Keratinocyte (primary cell): ENCODE results near the gene FABP6. TPM values are rescaled to one million over a fixed set of nuclear protein-coding genes. Genes with fewer than 3 reads are reported as not detected.

ENCODE experiments used
- DNase-seq: peaks from one replicate; pipeline ENCODE4 v3.0.0-alpha.2; 2011; ENCODE audit warnings: low read depth, missing footprints, low spot score
- FAIRE-seq: peaks from 2 replicates; lab custom pipeline; 2011; peaks lifted over from hg19 to GRCh38; lab: Jason Lieb, UNC
- H2AFZ ChIP-seq: 2 replicates; pipeline ENCODE4 v1.6.0; 2012; ENCODE audit warnings: low read length, control low read depth, inconsistent platforms; ENCODE audit not compliant: control insufficient read depth
- H3K27ac ChIP-seq: 2 replicates; pipeline ENCODE4 v1.5.1; 2011; ENCODE audit warnings: low read length; ENCODE audit not compliant: control insufficient read depth, insufficient read depth
- H3K27me3 ChIP-seq: 3 replicates; pipeline ENCODE4 v1.6.0; 2011; ENCODE audit warnings: low read length; ENCODE audit not compliant: control insufficient read depth, insufficient read depth; ENCODE audit errors: extremely low read depth
- H3K36me3 ChIP-seq, 2 experiments: 2 replicates in 1 of 2; 3 replicates in 1 of 2; pipeline ENCODE4 v1.5.1; 2011; ENCODE audit warnings: low read length in 2 of 2, mild to moderate bottlenecking in 1 of 2; ENCODE audit not compliant: control insufficient read depth in 2 of 2, insufficient read depth in 2 of 2; ENCODE audit errors: extremely low read depth in 1 of 2
- H3K4me1 ChIP-seq: 3 replicates; pipeline ENCODE4 v1.5.1; 2011; ENCODE audit warnings: low read length; ENCODE audit not compliant: control insufficient read depth, insufficient read depth; ENCODE audit errors: extremely low read depth
- H3K4me2 ChIP-seq: 3 replicates; pipeline ENCODE4 v1.6.0; 2011; ENCODE audit warnings: low read depth, low read length; ENCODE audit not compliant: control insufficient read depth, insufficient read depth; ENCODE audit errors: extremely low read depth
- H3K4me3 ChIP-seq, 3 experiments: fragments of 200-600 bp in 1 of 3; sonication (generic) in 1 of 3; 2 replicates in 2 of 3; 3 replicates in 1 of 3; pipeline ENCODE4 v1.5.1; 2011 to 2016; ENCODE audit warnings: low read length in 3 of 3, mild to moderate bottlenecking in 3 of 3, control low read depth in 2 of 3, inconsistent platforms in 1 of 3, low read depth in 1 of 3, mixed read lengths in 1 of 3, mixed run types in 1 of 3, moderate library complexity in 1 of 3; ENCODE audit not compliant: control insufficient read depth in 2 of 3, insufficient read depth in 2 of 3; ENCODE audit errors: extremely low read depth in 1 of 3
- H3K79me2 ChIP-seq: 2 replicates; pipeline ENCODE4 v1.6.0; 2012; ENCODE audit warnings: low read length; ENCODE audit not compliant: control insufficient read depth, insufficient read depth
- H3K9ac ChIP-seq: 3 replicates; pipeline ENCODE4 v1.6.0; 2011; ENCODE audit warnings: low read length; ENCODE audit not compliant: control insufficient read depth, insufficient read depth; ENCODE audit errors: extremely low read depth
- H3K9me1 ChIP-seq: 3 replicates; pipeline ENCODE4 v1.6.0; 2011; ENCODE audit warnings: low read length; ENCODE audit not compliant: control insufficient read depth, insufficient read depth; ENCODE audit errors: extremely low read depth
- H3K9me3 ChIP-seq: 2 replicates; pipeline ENCODE4 v1.5.1; 2012; ENCODE audit warnings: low read depth, low read length; ENCODE audit not compliant: control insufficient read depth
- H4K20me1 ChIP-seq: 3 replicates; pipeline ENCODE4 v1.6.0; 2011; ENCODE audit warnings: low read length; ENCODE audit not compliant: control insufficient read depth, insufficient read depth; ENCODE audit errors: extremely low read depth
- EZH2 ChIP-seq: IDR thresholded peaks from one replicate; pipeline ENCODE4 v1.6.1; 2012; ENCODE audit warnings: inconsistent platforms, mild to moderate bottlenecking, low read length, moderate library complexity
- dilution Hi-C: fragments of 300-500 bp; cut with MboI; formaldehyde crosslinking; loops from one replicate; pipeline ENCODE4 v1.7.0; 2020; ENCODE audit warnings: low sequenced_read_pairs; ENCODE audit not compliant: extremely low pct_ligation_motif_present
- polyA plus RNA-seq, 5 experiments: library from polyadenylated mRNA; depleted of rRNA in 3 of 5; stranded (reverse) in 3 of 5; stranded (forward) in 1 of 5; unstranded in 1 of 5; fragments of >200 nt; gene quantifications; 1 replicate in 1 of 5; 2 replicates in 3 of 5; 3 replicates in 1 of 5; pipeline versions ENCODE4 v1.2.1 to v1.2.3, GENCODE V29; 2011 to 2012; ENCODE audit warnings: missing spikeins in 2 of 5, low read depth in 1 of 5, low replicate concordance in 1 of 5
- TF ChIP-seq, protein P1 (sequence below), 3 experiments: IDR thresholded peaks in 1 of 3; conservative IDR thresholded peaks in 1 of 3; optimal IDR thresholded peaks in 1 of 3; 2 replicates in 2 of 3; 3 replicates in 1 of 3; pipeline versions ENCODE3 to v1.5.1; 2011; ENCODE audit warnings: low read length in 3 of 3, mild to moderate bottlenecking in 3 of 3, moderate library complexity in 2 of 3, control low read depth in 1 of 3, inconsistent platforms in 1 of 3; ENCODE audit not compliant: insufficient read depth in 2 of 3; ENCODE audit errors: extremely low read depth in 1 of 3

FABP6 gene
- polyA plus RNA-seq, 1 donor (not counting 4 experiments of a cell fraction or from before 2014, with no cell fraction given): 0.25 TPM

- FAIRE-seq (no peak), DNase-seq (no peak)
- H3K9me1 ChIP-seq: no peaks in the 10 kb centered on the region
- no peaks in the 10 kb centered on the region for H3K4me1 ChIP-seq
- H3K4me3 ChIP-seq: no peak overlapping the region
- H3K36me3 ChIP-seq: no peaks in the 10 kb centered on the region
- no peak overlapping the region for H3K27ac ChIP-seq
- no peaks in the 10 kb centered on the region for H3K9me3 ChIP-seq
- dilution Hi-C loops: no loop called here
- no peaks in the 10 kb centered on the region for H3K79me2 ChIP-seq
- no peaks in the 10 kb centered on the region for H3K27me3 ChIP-seq
- H3K9ac ChIP-seq: no peak overlapping the region
- H3K4me2 ChIP-seq: no peak overlapping the region
- H2AFZ ChIP-seq: no peak overlapping the region
- no peaks in the 10 kb centered on the region for H4K20me1 ChIP-seq
- no peak for TF ChIP-seq EZH2
- TF ChIP-seq, protein P1, sequence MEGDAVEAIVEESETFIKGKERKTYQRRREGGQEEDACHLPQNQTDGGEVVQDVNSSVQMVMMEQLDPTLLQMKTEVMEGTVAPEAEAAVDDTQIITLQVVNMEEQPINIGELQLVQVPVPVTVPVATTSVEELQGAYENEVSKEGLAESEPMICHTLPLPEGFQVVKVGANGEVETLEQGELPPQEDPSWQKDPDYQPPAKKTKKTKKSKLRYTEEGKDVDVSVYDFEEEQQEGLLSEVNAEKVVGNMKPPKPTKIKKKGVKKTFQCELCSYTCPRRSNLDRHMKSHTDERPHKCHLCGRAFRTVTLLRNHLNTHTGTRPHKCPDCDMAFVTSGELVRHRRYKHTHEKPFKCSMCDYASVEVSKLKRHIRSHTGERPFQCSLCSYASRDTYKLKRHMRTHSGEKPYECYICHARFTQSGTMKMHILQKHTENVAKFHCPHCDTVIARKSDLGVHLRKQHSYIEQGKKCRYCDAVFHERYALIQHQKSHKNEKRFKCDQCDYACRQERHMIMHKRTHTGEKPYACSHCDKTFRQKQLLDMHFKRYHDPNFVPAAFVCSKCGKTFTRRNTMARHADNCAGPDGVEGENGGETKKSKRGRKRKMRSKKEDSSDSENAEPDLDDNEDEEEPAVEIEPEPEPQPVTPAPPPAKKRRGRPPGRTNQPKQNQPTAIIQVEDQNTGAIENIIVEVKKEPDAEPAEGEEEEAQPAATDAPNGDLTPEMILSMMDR (optimal IDR thresholded peaks at IDR 0.05 in 1 of 3, IDR thresholded peaks at IDR 0.05 in 1 of 3, conservative IDR thresholded peaks at IDR 0.05 in 1 of 3; ENCODE audit: extremely low read depth in 1 of 3, insufficient read depth in 2 of 3, low read length in 3 of 3): no peak
Observed at GRCh38 chr5:160240350-160240749, 11.0 kb downstream of the FABP6 start.

DNA sequence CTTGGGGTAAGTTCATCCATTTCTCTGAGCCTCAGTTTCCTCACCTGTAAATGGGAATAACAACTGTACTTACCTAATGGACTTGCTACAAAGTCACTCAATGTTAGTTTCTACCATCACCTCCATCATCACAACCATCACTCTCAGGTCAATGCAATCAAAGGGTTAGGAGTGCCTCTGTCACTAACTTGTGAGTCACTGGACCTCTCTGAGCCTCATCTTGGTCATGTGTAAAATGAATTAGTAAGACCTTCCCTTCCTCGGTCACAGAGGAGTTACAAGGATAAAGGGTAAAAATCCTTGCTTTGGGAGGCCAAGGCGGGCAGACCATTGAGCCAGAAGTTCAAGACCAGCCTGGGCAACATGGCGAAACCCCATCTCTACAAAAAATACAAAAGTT lies 12.8 kb downstream of the FABP6 start:
- FAIRE-seq (no peak), DNase-seq (no peak)
- no peaks in the 10 kb centered on the region for H3K9me3 ChIP-seq
- no peaks in the 10 kb centered on the region for H3K27me3 ChIP-seq
- TF ChIP-seq, protein P1 (optimal IDR thresholded peaks at IDR 0.05 in 1 of 3, IDR thresholded peaks at IDR 0.05 in 1 of 3, conservative IDR thresholded peaks at IDR 0.05 in 1 of 3; ENCODE audit: extremely low read depth in 1 of 3, insufficient read depth in 2 of 3, low read length in 3 of 3): no peak
- no peak for TF ChIP-seq EZH2
- no peak overlapping the region for H3K4me3 ChIP-seq
- H3K27ac ChIP-seq: no peak overlapping the region
- no peak overlapping the region for H3K9ac ChIP-seq
- dilution Hi-C loops: no loop called here
- no peaks in the 10 kb centered on the region for H3K36me3 ChIP-seq
- H2AFZ ChIP-seq: no peak overlapping the region
- no peaks in the 10 kb centered on the region for H3K9me1 ChIP-seq
- H3K4me1 ChIP-seq: no peaks in the 10 kb centered on the region
- no peaks in the 10 kb centered on the region for H3K79me2 ChIP-seq
- H4K20me1 ChIP-seq: no peaks in the 10 kb centered on the region
- no peak overlapping the region for H3K4me2 ChIP-seq
